GM19463 (cell line): ENCODE results near the gene TUFM.
"Not testable (repeated sequence)": the region's sequence is repeated elsewhere in the genome, so short reads cannot be mapped to it uniquely, and the experiment has no call there.

Source experiments
- ATAC-seq: cut with Tn5 transposase; IDR thresholded peaks from one replicate; pipeline ENCODE4 v1.9.1; 2021; ENCODE audit warnings: mild to moderate bottlenecking, moderate library complexity; ENCODE audit not compliant: unreplicated experiment

TUFM gene

GRCh38 chr16:28839004-28839639, 7.0 kb downstream of the TUFM start:
- ATAC-seq: no peak

GRCh38 chr16:28838558-28838918, 7.6 kb downstream of the TUFM start:
- no peak for ATAC-seq

GRCh38 chr16:28837672-28838557, 8.2 kb downstream of the TUFM start:
- ATAC-seq: no peak

GRCh38 chr16:28836761-28837064, 9.4 kb downstream of the TUFM start:
- ATAC-seq: no peak

- no peak for ATAC-seq
Measured at GRCh38 chr16:28835864-28836760, 10.0 kb downstream of the TUFM start.

- ATAC-seq: no peak
Measured at GRCh38 chr16:28834873-28835863, 11.0 kb downstream of the TUFM start.

- ATAC-seq: no peak
Measured at GRCh38 chr16:28834349-28834748, 11.8 kb downstream of the TUFM start.

GRCh38 chr16:28830531-28830930, 15.6 kb downstream of the TUFM start:
- no peak for ATAC-seq

GRCh38 chr16:28829747-28830146, 16.4 kb downstream of the TUFM start:
- no peak for ATAC-seq

- ATAC-seq: no peak
Measured at GRCh38 chr16:28826141-28826540, 20.0 kb downstream of the TUFM start.

- ATAC-seq: no peak
Measured at GRCh38 chr16:28824717-28824973, 21.5 kb downstream of the TUFM start.

GRCh38 chr16:28823873-28824716, 22.1 kb downstream of the TUFM start:
- peak; percentile 62 for ATAC-seq

GRCh38 chr16:28823291-28823872, 22.8 kb downstream of the TUFM start:
- ATAC-seq: peak; percentile 10

GRCh38 chr16:28822520-28823290, 23.4 kb downstream of the TUFM start, which contains the start of gene ATXN2L:
TSS of gene ATXN2L (plus strand) at chr16:28822999. CDS start at chr16:28823260, 261 bp downstream.
- peak; percentile 43 for ATAC-seq

- ATAC-seq: no peak
Measured at GRCh38 chr16:28821874-28822519, 24.2 kb downstream of the TUFM start.

- not testable (repeated sequence) for ATAC-seq
Measured at GRCh38 chr16:28820546-28820945, 25.6 kb downstream of the TUFM start.

GRCh38 chr16:28820016-28820415, 26.1 kb downstream of the TUFM start:
- ATAC-seq: no peak
